BE2C (cell line): ENCODE data around the gene NDUFB5.
"Not testable (repeated sequence)": the region's sequence is repeated elsewhere in the genome, so short reads cannot be mapped to it uniquely, and the experiment has no call there.

Experiments
- DNase-seq: peaks from one replicate; pipeline ENCODE4 v3.0.0-alpha.2; 2020
- H3K27me3 ChIP-seq: fragments of 250-450 bp; sonication (Bioruptor Pico); 2 replicates; pipeline ENCODE4 v1.5.1; 2020; ENCODE audit warnings: mild to moderate bottlenecking
- H3K36me3 ChIP-seq: fragments of 250-450 bp; sonication (Bioruptor Pico); 2 replicates; pipeline ENCODE4 v1.5.1; 2020; ENCODE audit warnings: mild to moderate bottlenecking
- H3K4me1 ChIP-seq: fragments of 250-450 bp; sonication (Bioruptor Pico); 2 replicates; pipeline ENCODE4 v1.5.1; 2020
- H3K4me3 ChIP-seq: 2 replicates; pipeline ENCODE4 v1.5.1; 2011; ENCODE audit warnings: low read depth, low read length
- H3K9me3 ChIP-seq: fragments of 250-450 bp; sonication (Bioruptor Pico); 2 replicates; pipeline ENCODE4 v1.5.1; 2020
- CTCF ChIP-seq: IDR thresholded peaks from 2 replicates; pipeline ENCODE4 v1.5.1; 2012; ENCODE audit warnings: mild to moderate bottlenecking, low read depth, low read length

The NDUFB5 gene

DNA sequence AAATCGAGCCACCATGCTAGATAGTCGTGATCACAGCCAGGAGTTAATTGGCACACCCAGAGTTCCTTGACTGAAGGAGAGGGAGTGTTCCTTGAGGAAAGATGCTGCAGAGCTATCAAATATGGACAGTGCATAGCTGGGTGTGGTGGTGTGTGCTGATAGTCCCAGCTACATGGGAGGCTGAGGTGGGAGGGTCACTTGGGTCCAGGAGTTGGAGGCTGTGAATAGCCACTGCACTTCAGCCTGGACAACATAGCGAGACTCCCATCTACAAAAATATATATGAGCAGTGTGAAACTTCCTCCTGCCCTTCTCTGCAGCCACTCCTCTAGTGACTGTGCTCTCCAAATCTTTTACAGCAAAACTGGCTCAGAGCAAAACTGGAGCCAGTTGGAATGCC, 38.3 kb downstream of the NDUFB5 start:
- no peak for TF ChIP-seq CTCF
- H3K9me3 ChIP-seq, result no peaks in the 10 kb centered on the region
- no peak for DNase-seq
- H3K4me1 ChIP-seq, result no peaks in the 10 kb centered on the region
- H3K4me3 ChIP-seq, result no peak overlapping the region
- no peaks in the 10 kb centered on the region for H3K27me3 ChIP-seq
- no peaks in the 10 kb centered on the region for H3K36me3 ChIP-seq

DNA sequence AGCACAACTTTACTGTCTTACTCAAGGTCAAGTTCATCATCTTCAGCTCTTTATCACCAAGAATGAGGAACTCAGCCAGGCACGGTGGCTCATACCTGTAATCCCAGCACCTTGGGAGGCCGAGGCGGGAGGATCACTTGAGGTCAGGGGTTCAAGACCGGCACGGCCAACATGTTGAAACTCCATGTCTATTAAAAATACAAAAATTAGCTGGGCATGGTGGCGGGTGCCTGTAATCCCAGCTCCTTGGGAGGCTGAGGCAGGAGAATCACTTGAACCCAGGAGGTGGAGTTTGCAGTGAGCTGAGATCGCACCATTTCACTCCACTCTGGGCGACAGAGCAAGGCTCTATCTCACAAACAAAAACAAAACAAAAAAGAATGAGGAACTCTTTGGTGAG, 39.2 kb downstream of the NDUFB5 start:
- not testable (repeated sequence) for H3K4me1 ChIP-seq, H3K9me3 ChIP-seq, DNase-seq, H3K36me3 ChIP-seq, H3K27me3 ChIP-seq, H3K4me3 ChIP-seq

DNA sequence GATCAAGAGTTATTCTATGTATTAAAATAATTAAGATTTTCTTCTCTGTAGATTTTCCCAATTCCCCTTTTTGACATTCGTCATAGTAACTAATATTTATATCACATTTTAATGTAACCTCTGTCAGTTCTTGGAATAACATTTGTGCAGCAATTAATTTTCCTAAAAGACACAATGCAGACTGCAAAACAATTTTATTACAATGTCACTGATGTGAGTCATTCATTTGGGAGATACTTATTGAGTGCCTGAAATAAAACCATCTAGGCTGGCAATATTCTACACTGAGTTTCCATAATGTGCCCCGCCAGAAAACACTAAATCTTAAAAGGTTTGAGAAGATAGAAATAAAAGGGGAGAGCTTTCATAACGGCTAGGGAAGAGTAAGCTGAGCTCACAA, 41.6 kb downstream of the NDUFB5 start:
- no peaks in the 10 kb centered on the region for H3K4me1 ChIP-seq
- no peak overlapping the region for H3K4me3 ChIP-seq
- DNase-seq, result no peak
- H3K9me3 ChIP-seq, result no peaks in the 10 kb centered on the region
- no peaks in the 10 kb centered on the region for H3K27me3 ChIP-seq
- TF ChIP-seq CTCF, result no peak
- no peaks in the 10 kb centered on the region for H3K36me3 ChIP-seq

GRCh38 chr3:179651687-179652446, 47.3 kb downstream of the NDUFB5 start:
- no peaks in the 10 kb centered on the region for H3K9me3 ChIP-seq
- no peaks in the 10 kb centered on the region for H3K27me3 ChIP-seq
- no peaks in the 10 kb centered on the region; the same call in 1 of the 2 replicates for H3K36me3 ChIP-seq
- no peak for DNase-seq
- peak overlapping the region; percentile 99 for H3K4me3 ChIP-seq
- TF ChIP-seq CTCF, result no peak
- peaks cover 5% of the 10 kb centered on the region for H3K4me1 ChIP-seq

- no peaks in the 10 kb centered on the region; the same call in 1 of the 2 replicates for H3K36me3 ChIP-seq
- H3K9me3 ChIP-seq, result no peaks in the 10 kb centered on the region
- no peaks in the 10 kb centered on the region for H3K27me3 ChIP-seq
- peak; percentile 86 for DNase-seq
- peak within 1 kb of the TSS; percentile 99 for H3K4me3 ChIP-seq
- TF ChIP-seq CTCF, result no peak
- peaks cover 5% of the 10 kb centered on the region for H3K4me1 ChIP-seq
Observed at GRCh38 chr3:179652447-179653095, 48.0 kb downstream of the NDUFB5 start, which contains the start of gene USP13. TSS of gene USP13 (plus strand) at chr3:179653040. CDS start at chr3:179653226, 186 bp downstream.

GRCh38 chr3:179653096-179653797, 48.7 kb downstream of the NDUFB5 start:
- DNase-seq, result peak; percentile 84
- Histone ChIP-seq H3K4me1 (peaks cover 5% of the 10 kb centered on the region), H3K4me3 (peak overlapping the region; percentile 99), H3K27me3 (no peaks in the 10 kb centered on the region), H3K36me3 (no peaks in the 10 kb centered on the region; the same call in 1 of the 2 replicates), H3K9me3 (no peaks in the 10 kb centered on the region)
- no peak; the same call in 1 of the 2 replicates for TF ChIP-seq CTCF
